Liver (tissue), 3 donors: Measurements from ENCODE around the gene F7.

ENCODE experiments used
- CTCF ChIP-seq: fragments of 150-350 bp; IDR thresholded peaks from 2 replicates; pipeline ENCODE4 v1.5.1; 2017; ENCODE audit warnings: improper control_type of control experiment, low read depth, low read length; ENCODE audit not compliant: missing input control
- EGR1 ChIP-seq, 2 donors: IDR thresholded peaks; 2 replicates each; pipeline ENCODE4 v1.6.1; 2016 to 2018; ENCODE audit warnings: antibody characterized with exemption in 2 of 2, low read depth in 2 of 2
- FOXA1 ChIP-seq: IDR thresholded peaks from 2 replicates; pipeline ENCODE4 v1.6.1; 2016; ENCODE audit warnings: antibody characterized with exemption
- GABPA ChIP-seq, 2 donors: IDR thresholded peaks in 1 of 2; conservative IDR thresholded peaks in 1 of 2; 2 replicates each; pipeline ENCODE4 v1.6.1; 2016; ENCODE audit warnings: antibody characterized with exemption in 2 of 2, mild to moderate bottlenecking in 1 of 2, moderate library complexity in 1 of 2
- JUND ChIP-seq, 2 donors: IDR thresholded peaks; 2 replicates each; pipeline ENCODE4 v1.6.1; 2016; ENCODE audit warnings: antibody characterized with exemption in 2 of 2
- MAX ChIP-seq: IDR thresholded peaks from 2 replicates; pipeline ENCODE4 v1.6.1; 2016; ENCODE audit warnings: antibody characterized with exemption
- RAD21 ChIP-seq, 2 donors: IDR thresholded peaks; 2 replicates each; pipeline ENCODE4 v1.6.1; 2016; ENCODE audit warnings: antibody characterized with exemption in 2 of 2, mild to moderate bottlenecking in 2 of 2
- TAF1 ChIP-seq: conservative IDR thresholded peaks from 2 replicates; pipeline ENCODE4 v1.6.1; 2016; ENCODE audit warnings: antibody characterized with exemption, mild to moderate bottlenecking
- YY1 ChIP-seq: IDR thresholded peaks from 2 replicates; pipeline ENCODE4 v1.6.1; 2016; ENCODE audit warnings: antibody characterized with exemption, mild to moderate bottlenecking
- ZBTB33 ChIP-seq: IDR thresholded peaks from 2 replicates; pipeline ENCODE4 v1.6.1; 2016; ENCODE audit warnings: antibody characterized with exemption
- TF ChIP-seq, protein P1 (sequence below): IDR thresholded peaks from 2 replicates; pipeline ENCODE4 v1.6.1; 2016; ENCODE audit warnings: antibody characterized with exemption, mild to moderate bottlenecking
- TF ChIP-seq, protein P2 (sequence below): IDR thresholded peaks from 2 replicates; pipeline ENCODE4 v1.6.1; 2016; ENCODE audit warnings: antibody characterized with exemption
- donor health status: healthy.
- donor health status: healthy.

DNA sequence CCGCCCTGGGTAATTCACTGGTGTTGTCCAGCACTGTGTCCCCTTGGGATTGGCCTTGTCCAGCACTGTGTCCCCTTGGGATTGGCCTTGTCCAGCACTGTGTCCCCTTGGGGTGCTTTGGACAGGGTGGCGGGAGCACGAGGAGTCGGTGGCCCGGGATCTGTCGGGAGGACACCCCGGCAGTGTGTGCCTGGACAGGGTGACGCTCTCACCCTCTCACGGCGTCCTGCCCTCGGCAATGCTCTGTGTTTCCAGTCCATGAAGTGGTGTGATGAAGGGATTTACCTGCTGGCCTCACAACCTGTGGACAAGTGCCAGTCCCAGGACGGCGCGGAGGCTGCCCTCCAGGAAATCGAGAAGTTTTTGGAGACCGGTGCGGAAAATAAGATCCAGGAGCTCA, 29.9 kb upstream of the F7 start:
- TF ChIP-seq CTCF (no peak), EGR1 (IDR thresholded peaks at IDR 0.05; ENCODE audit: low read depth in 2 of 2) (no peak), ZBTB33 (no peak), TAF1 (no peak), RAD21 (IDR thresholded peaks at IDR 0.05) (no peak), JUND (IDR thresholded peaks at IDR 0.05) (no peak), GABPA (IDR thresholded peaks at IDR 0.05 in 1 of 2, conservative IDR thresholded peaks at IDR 0.05 in 1 of 2) (no peak), YY1 (no peak), FOXA1 (no peak), MAX (no peak)
- TF ChIP-seq, protein P1, sequence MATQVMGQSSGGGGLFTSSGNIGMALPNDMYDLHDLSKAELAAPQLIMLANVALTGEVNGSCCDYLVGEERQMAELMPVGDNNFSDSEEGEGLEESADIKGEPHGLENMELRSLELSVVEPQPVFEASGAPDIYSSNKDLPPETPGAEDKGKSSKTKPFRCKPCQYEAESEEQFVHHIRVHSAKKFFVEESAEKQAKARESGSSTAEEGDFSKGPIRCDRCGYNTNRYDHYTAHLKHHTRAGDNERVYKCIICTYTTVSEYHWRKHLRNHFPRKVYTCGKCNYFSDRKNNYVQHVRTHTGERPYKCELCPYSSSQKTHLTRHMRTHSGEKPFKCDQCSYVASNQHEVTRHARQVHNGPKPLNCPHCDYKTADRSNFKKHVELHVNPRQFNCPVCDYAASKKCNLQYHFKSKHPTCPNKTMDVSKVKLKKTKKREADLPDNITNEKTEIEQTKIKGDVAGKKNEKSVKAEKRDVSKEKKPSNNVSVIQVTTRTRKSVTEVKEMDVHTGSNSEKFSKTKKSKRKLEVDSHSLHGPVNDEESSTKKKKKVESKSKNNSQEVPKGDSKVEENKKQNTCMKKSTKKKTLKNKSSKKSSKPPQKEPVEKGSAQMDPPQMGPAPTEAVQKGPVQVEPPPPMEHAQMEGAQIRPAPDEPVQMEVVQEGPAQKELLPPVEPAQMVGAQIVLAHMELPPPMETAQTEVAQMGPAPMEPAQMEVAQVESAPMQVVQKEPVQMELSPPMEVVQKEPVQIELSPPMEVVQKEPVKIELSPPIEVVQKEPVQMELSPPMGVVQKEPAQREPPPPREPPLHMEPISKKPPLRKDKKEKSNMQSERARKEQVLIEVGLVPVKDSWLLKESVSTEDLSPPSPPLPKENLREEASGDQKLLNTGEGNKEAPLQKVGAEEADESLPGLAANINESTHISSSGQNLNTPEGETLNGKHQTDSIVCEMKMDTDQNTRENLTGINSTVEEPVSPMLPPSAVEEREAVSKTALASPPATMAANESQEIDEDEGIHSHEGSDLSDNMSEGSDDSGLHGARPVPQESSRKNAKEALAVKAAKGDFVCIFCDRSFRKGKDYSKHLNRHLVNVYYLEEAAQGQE: no peak
- TF ChIP-seq, protein P2, sequence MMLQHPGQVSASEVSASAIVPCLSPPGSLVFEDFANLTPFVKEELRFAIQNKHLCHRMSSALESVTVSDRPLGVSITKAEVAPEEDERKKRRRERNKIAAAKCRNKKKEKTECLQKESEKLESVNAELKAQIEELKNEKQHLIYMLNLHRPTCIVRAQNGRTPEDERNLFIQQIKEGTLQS: no peak
